Stimulated activated CD4-positive, alpha-beta T cell treated with anti-CD3 and anti-CD28 coated beads, Interleukin-2, amount 100 ng/mL, for 24 hours (primary cell): ENCODE measurements around the gene DTD1.

Experiments
- DNase-seq, 2 donors: peaks; one replicate each; pipeline ENCODE4 v3.0.0-alpha.2; 2020

The DTD1 gene

GRCh38 chr20:18805881-18806280 is 218.0 kb downstream of the DTD1 start:
- DNase-seq = no peak

GRCh38 chr20:18808712-18809111 is 220.9 kb downstream of the DTD1 start:
- no peak for DNase-seq

GRCh38 chr20:18811186-18811585 is 223.3 kb downstream of the DTD1 start:
- DNase-seq = no peak

GRCh38 chr20:18811904-18812303 is 224.1 kb downstream of the DTD1 start:
- DNase-seq = no peak

- no peak for DNase-seq
Observed at GRCh38 chr20:18813483-18813882, 225.6 kb downstream of the DTD1 start, which contains the start of gene SCP2D1. Gene SCP2D1, plus strand, starts transcription at chr20:18813783. Its CDS starts 33 bp downstream, at chr20:18813816.

- no peak for DNase-seq
Observed at GRCh38 chr20:18815194-18815942, 227.5 kb downstream of the DTD1 start.
